Measurements from ENCODE around the gene PPIB. TPM values are rescaled to one million over a fixed set of nuclear protein-coding genes. Genes with fewer than 3 reads are reported as not detected.

The PPIB gene
- total and polyA plus RNA-seq, 4 donors: 379 to 768 (median 632) TPM

- H3K9me3 ChIP-seq (ENCODE audit: control insufficient read depth in 4 of 4, low read length in 3 of 4): no peaks in the 10 kb centered on the region
- peak overlapping the region in 1 of 2 donors; percentile 26 for H3K27ac ChIP-seq (ENCODE audit: low read depth in 1 of 2, low read length in 2 of 2)
- peak; percentile 97 for DNase-seq (ENCODE audit: low spot score)
- TF ChIP-seq ATF3 (IDR thresholded peaks at IDR 0.05) (no peak), GABPA (IDR thresholded peaks at IDR 0.05 in 1 of 2, conservative IDR thresholded peaks at IDR 0.05 in 1 of 2) (no peak), MAX (IDR thresholded peaks at IDR 0.05) (no peak), CTCF (IDR thresholded peaks at IDR 0.05; ENCODE audit: low read depth, low read length, missing input control) (peak; percentile 98), JUND (IDR thresholded peaks at IDR 0.05) (peak in 1 of 2 donors; percentile 32), HNF4G (IDR thresholded peaks at IDR 0.05) (no peak), TAF1 (conservative IDR thresholded peaks at IDR 0.05) (no peak), EGR1 (IDR thresholded peaks at IDR 0.05; ENCODE audit: low read depth in 2 of 2) (no peak), RAD21 (IDR thresholded peaks at IDR 0.05) (peak; percentile 93 to 95), HNF4A (conservative IDR thresholded peaks at IDR 0.05) (peak; percentile 17 to 22), ZBTB33 (IDR thresholded peaks at IDR 0.05) (no peak), FOXA2 (IDR thresholded peaks at IDR 0.05) (peak; percentile 23), RXRA (IDR thresholded peaks at IDR 0.05) (peak; percentile 25 to 57), NR2F2 (IDR thresholded peaks at IDR 0.05) (no peak), YY1 (IDR thresholded peaks at IDR 0.05) (no peak), FOXA1 (IDR thresholded peaks at IDR 0.05) (no peak), SP1 (IDR thresholded peaks at IDR 0.05) (peak; percentile 27)
- TF ChIP-seq, protein P1, sequence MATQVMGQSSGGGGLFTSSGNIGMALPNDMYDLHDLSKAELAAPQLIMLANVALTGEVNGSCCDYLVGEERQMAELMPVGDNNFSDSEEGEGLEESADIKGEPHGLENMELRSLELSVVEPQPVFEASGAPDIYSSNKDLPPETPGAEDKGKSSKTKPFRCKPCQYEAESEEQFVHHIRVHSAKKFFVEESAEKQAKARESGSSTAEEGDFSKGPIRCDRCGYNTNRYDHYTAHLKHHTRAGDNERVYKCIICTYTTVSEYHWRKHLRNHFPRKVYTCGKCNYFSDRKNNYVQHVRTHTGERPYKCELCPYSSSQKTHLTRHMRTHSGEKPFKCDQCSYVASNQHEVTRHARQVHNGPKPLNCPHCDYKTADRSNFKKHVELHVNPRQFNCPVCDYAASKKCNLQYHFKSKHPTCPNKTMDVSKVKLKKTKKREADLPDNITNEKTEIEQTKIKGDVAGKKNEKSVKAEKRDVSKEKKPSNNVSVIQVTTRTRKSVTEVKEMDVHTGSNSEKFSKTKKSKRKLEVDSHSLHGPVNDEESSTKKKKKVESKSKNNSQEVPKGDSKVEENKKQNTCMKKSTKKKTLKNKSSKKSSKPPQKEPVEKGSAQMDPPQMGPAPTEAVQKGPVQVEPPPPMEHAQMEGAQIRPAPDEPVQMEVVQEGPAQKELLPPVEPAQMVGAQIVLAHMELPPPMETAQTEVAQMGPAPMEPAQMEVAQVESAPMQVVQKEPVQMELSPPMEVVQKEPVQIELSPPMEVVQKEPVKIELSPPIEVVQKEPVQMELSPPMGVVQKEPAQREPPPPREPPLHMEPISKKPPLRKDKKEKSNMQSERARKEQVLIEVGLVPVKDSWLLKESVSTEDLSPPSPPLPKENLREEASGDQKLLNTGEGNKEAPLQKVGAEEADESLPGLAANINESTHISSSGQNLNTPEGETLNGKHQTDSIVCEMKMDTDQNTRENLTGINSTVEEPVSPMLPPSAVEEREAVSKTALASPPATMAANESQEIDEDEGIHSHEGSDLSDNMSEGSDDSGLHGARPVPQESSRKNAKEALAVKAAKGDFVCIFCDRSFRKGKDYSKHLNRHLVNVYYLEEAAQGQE (IDR thresholded peaks at IDR 0.05): peak; percentile 14
- peaks cover 16 to 29% (median 23%) of the 10 kb centered on the region in 4 donors for H3K4me1 ChIP-seq (ENCODE audit: control insufficient read depth in 4 of 4, insufficient read depth in 4 of 4, low read length in 3 of 4)
- H3K36me3 ChIP-seq (ENCODE audit: control insufficient read depth in 4 of 4, insufficient read depth in 3 of 4, low read depth in 1 of 4, low read length in 3 of 4): peaks cover 11 to 41% (median 38%) of the 10 kb centered on the region in 4 donors
- 18% methylated on average over 12 of the region's 12 CpGs for WGBS
- no peak overlapping the region for H3K9ac ChIP-seq (ENCODE audit: low read depth in 1 of 2, low read length in 2 of 2)
- no peak overlapping the region for H3K4me3 ChIP-seq (ENCODE audit: low read depth in 1 of 3, low read length in 3 of 3)
- H3K27me3 ChIP-seq (ENCODE audit: control insufficient read depth in 4 of 4, insufficient read depth in 4 of 4, low read length in 3 of 4): no peaks in the 10 kb centered on the region
Measured at GRCh38 chr15:64153480-64154367, 9.1 kb downstream of the PPIB start.
